ENCODE measurements around the gene SORL1.

- TF ChIP-seq ATF2 (IDR thresholded peaks at IDR 0.05; ENCODE audit: low read length) (no peak), ATF3 (IDR thresholded peaks at IDR 0.05; ENCODE audit: insufficient read depth, low read depth, low read length) (no peak), POLR2A (IDR thresholded peaks at IDR 0.05; ENCODE audit: control extremely low read depth in 1 of 2, low read depth in 2 of 2, low read length in 2 of 2) (no peak), ZNF274 (IDR thresholded peaks at IDR 0.05; ENCODE audit: borderline replicate concordance, extremely low read depth, low read length) (no peak), SIN3A (conservative IDR thresholded peaks at IDR 0.05 in 1 of 2, IDR thresholded peaks at IDR 0.05 in 1 of 2; ENCODE audit: low read depth in 1 of 2, low read length in 2 of 2) (no peak), ASH2L (IDR thresholded peaks at IDR 0.05; ENCODE audit: low read length) (no peak), JUN (IDR thresholded peaks at IDR 0.05; ENCODE audit: low read depth, low read length) (no peak), POLR2AphosphoS5 (IDR thresholded peaks at IDR 0.05; ENCODE audit: low read depth, low read length) (no peak), RXRA (IDR thresholded peaks at IDR 0.05; ENCODE audit: insufficient read depth, low read depth, low read length) (no peak), KDM1A (IDR thresholded peaks at IDR 0.05; ENCODE audit: borderline replicate concordance, low read length) (no peak), RFX5 (IDR thresholded peaks at IDR 0.05; ENCODE audit: borderline replicate concordance, low read depth, low read length) (no peak), POU5F1 (IDR thresholded peaks at IDR 0.05; ENCODE audit: low read depth, low read length) (no peak), CREB1 (IDR thresholded peaks at IDR 0.05) (no peak)
- TF ChIP-seq, protein P1, sequence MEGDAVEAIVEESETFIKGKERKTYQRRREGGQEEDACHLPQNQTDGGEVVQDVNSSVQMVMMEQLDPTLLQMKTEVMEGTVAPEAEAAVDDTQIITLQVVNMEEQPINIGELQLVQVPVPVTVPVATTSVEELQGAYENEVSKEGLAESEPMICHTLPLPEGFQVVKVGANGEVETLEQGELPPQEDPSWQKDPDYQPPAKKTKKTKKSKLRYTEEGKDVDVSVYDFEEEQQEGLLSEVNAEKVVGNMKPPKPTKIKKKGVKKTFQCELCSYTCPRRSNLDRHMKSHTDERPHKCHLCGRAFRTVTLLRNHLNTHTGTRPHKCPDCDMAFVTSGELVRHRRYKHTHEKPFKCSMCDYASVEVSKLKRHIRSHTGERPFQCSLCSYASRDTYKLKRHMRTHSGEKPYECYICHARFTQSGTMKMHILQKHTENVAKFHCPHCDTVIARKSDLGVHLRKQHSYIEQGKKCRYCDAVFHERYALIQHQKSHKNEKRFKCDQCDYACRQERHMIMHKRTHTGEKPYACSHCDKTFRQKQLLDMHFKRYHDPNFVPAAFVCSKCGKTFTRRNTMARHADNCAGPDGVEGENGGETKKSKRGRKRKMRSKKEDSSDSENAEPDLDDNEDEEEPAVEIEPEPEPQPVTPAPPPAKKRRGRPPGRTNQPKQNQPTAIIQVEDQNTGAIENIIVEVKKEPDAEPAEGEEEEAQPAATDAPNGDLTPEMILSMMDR (IDR thresholded peaks at IDR 0.05; ENCODE audit: control extremely low read depth in 1 of 3, insufficient read depth in 1 of 3, low read depth in 1 of 3, low read length in 3 of 3) = no peak
These were observed 130.2 kb downstream of the SORL1 start for GRCh38 chr11:121582296-121582695.

All from H1 (cell line).